ENCODE data around the gene TTC21A. TPM values are rescaled to one million over a fixed set of nuclear protein-coding genes. Genes with fewer than 3 reads are reported as not detected.
A peak's percentile ranks its signal among the peaks of the same experiment; 100 is the strongest.

Gene TTC21A
- total RNA-seq, 2 experiments from 2014 or later: 0.69 to 0.79 TPM

DNA sequence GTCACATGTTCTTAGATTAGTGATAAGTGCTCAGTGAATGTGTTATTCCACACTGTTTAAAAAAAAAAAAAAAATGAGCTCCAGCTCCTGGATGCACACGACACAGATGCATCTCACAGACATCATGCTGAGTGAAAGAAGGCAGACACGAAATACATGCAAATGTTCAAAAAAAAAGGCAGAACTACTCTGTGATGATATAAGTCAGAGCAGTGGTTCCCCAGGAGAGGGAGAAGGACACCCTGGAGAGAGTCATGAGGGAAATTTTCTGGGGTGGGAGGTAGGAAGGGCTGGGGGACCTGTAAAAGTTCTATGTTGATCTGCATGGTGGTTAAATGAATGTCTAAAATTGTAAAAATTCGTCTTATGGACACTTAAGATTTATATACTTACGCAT is 41.6 kb downstream of the TTC21A start:
- peak overlapping the region; percentile 99 for H3K27ac Mint-ChIP-seq
- POLR2A ChIA-PET: interaction anchor here (1.0 to 2.5 kb wide), 5 partner anchors 10 to 258 kb away, joined by 3 to 8 read pairs (median 6); partner anchors contain the start of genes GORASP1, RPSA, TTC21A and XIRP1
- peaks cover 64% of the 10 kb centered on the region for H3K4me1 Mint-ChIP-seq (ENCODE audit: low read depth)
- no peak for DNase-seq
- no peaks in the 10 kb centered on the region for H3K9me3 Mint-ChIP-seq
- ATAC-seq: no peak
- H3K4me3 Mint-ChIP-seq: peak overlapping the region; percentile 100
- CTCF ChIA-PET: interaction anchor here (0.5 to 2.0 kb wide), 4 partner anchors 17 to 82 kb away, joined by 3 to 5 read pairs (median 3); no protein-coding TSS in a partner anchor
- peaks cover 85% of the 10 kb centered on the region for H3K36me3 Mint-ChIP-seq (ENCODE audit: low read depth)
- intact Hi-C loops (cut with micrococcal nuclease): loop anchor here (5.0 kb wide), 2 partner anchors 33 to 42 kb away; partner anchors contain the start of genes GORASP1 and TTC21A
- H3K27me3 Mint-ChIP-seq: no peaks in the 10 kb centered on the region
- TF ChIP-seq, protein P1, sequence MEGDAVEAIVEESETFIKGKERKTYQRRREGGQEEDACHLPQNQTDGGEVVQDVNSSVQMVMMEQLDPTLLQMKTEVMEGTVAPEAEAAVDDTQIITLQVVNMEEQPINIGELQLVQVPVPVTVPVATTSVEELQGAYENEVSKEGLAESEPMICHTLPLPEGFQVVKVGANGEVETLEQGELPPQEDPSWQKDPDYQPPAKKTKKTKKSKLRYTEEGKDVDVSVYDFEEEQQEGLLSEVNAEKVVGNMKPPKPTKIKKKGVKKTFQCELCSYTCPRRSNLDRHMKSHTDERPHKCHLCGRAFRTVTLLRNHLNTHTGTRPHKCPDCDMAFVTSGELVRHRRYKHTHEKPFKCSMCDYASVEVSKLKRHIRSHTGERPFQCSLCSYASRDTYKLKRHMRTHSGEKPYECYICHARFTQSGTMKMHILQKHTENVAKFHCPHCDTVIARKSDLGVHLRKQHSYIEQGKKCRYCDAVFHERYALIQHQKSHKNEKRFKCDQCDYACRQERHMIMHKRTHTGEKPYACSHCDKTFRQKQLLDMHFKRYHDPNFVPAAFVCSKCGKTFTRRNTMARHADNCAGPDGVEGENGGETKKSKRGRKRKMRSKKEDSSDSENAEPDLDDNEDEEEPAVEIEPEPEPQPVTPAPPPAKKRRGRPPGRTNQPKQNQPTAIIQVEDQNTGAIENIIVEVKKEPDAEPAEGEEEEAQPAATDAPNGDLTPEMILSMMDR (IDR thresholded peaks at IDR 0.05): no peak

DNA sequence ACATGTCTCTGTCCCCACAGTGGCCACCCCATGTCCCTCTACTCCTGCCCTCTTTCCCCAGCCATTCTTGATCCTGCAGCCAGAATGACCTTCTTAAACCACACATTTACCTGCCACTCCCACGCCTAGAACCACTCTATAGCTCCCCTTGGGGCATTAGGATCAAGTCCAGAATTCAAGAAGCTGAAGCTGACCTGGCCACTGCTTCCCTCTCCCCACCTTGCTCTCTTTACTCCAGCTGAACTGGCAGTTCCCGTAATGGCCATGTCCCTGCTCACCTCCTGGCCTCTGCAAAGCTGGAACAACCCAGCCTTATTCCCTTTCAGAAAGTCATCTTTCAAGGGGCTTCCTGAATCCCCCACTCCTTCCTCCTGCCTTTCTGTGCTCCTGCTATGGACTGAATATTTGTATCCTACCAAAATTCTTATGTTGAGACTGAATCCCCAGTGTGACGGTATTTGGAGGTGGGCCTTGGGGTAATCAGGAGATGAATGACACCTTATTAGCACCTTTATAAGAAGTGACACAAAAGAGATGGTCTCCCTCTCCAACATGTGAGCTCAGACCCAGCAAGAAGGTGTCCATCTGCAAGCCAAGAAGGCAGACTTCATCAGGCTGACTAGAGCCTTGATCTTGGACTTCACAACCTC is 42.1 kb downstream of the TTC21A start:
- intact Hi-C loops (cut with micrococcal nuclease): loop anchor here (5.0 kb wide), 2 partner anchors 33 to 42 kb away; partner anchors contain the start of genes GORASP1 and TTC21A
- H3K36me3 Mint-ChIP-seq (ENCODE audit: low read depth): peaks cover 79% of the 10 kb centered on the region

GRCh38 chr3:39150148-39150802 is 42.8 kb downstream of the TTC21A start:
- intact Hi-C loops (cut with micrococcal nuclease): no loop called here
- Mint-ChIP-seq H3K27me3 (no peaks in the 10 kb centered on the region), H3K4me3 (peak overlapping the region; percentile 100), H3K36me3 (ENCODE audit: low read depth) (peaks cover 73% of the 10 kb centered on the region), H3K27ac (peak overlapping the region; percentile 99), H3K4me1 (ENCODE audit: low read depth) (peaks cover 71% of the 10 kb centered on the region), H3K9me3 (no peaks in the 10 kb centered on the region)
- POLR2A ChIA-PET: interaction anchor here (0.8 to 2.0 kb wide), 4 partner anchors 8 to 257 kb away, joined by 3 to 6 read pairs (median 5); partner anchors contain the start of genes GORASP1, RPSA and TTC21A
- TF ChIP-seq, protein P1 (IDR thresholded peaks at IDR 0.05): no peak
- DNase-seq: no peak
- CTCF ChIA-PET: interaction anchor here (1.5 to 2.0 kb wide), 3 partner anchors 28 to 44 kb away, joined by 5 to 6 read pairs (median 5); no protein-coding TSS in a partner anchor
- no peak for ATAC-seq

More for the DNA sequence above, 42.1 kb downstream of the TTC21A start:
- TF ChIP-seq, protein P1 (IDR thresholded peaks at IDR 0.05): no peak
- no peaks in the 10 kb centered on the region for H3K9me3 Mint-ChIP-seq
- DNase-seq (no peak), ATAC-seq (no peak)
- POLR2A ChIA-PET: interaction anchor here (0.8 to 2.5 kb wide), 5 partner anchors 9 to 257 kb away, joined by 3 to 8 read pairs (median 5); partner anchors contain the start of genes GORASP1, RPSA, TTC21A and XIRP1
- peaks cover 66% of the 10 kb centered on the region for H3K4me1 Mint-ChIP-seq (ENCODE audit: low read depth)
- H3K27me3 Mint-ChIP-seq: no peaks in the 10 kb centered on the region
- peak overlapping the region; percentile 99 for H3K27ac Mint-ChIP-seq
- H3K4me3 Mint-ChIP-seq: peak overlapping the region; percentile 100
- CTCF ChIA-PET: interaction anchor here (0.8 to 2.0 kb wide), 5 partner anchors 29 to 82 kb away, joined by 3 to 6 read pairs (median 5); no protein-coding TSS in a partner anchor

GRCh38 chr3:39150803-39151631 is 43.5 kb downstream of the TTC21A start:
- intact Hi-C loops (cut with micrococcal nuclease): no loop called here
- H3K27ac Mint-ChIP-seq: peak overlapping the region; percentile 99
- POLR2A ChIA-PET: interaction anchor here (0.6 to 2.0 kb wide), 4 partner anchors 40 to 99 kb away, joined by 3 to 5 read pairs (median 4); partner anchors contain the start of genes GORASP1 and TTC21A
- DNase-seq (peak; percentile 79), ATAC-seq (no peak)
- no peaks in the 10 kb centered on the region for H3K9me3 Mint-ChIP-seq
- CTCF ChIA-PET: interaction anchor here (1.5 kb wide), 2 partner anchors 39 to 45 kb away, joined by 5 to 6 read pairs; no protein-coding TSS in a partner anchor
- no peaks in the 10 kb centered on the region for H3K27me3 Mint-ChIP-seq
- H3K4me3 Mint-ChIP-seq: peak overlapping the region; percentile 100
- TF ChIP-seq, protein P1 (IDR thresholded peaks at IDR 0.05): no peak
- peaks cover 67% of the 10 kb centered on the region for H3K36me3 Mint-ChIP-seq (ENCODE audit: low read depth)
- peaks cover 74% of the 10 kb centered on the region for H3K4me1 Mint-ChIP-seq (ENCODE audit: low read depth)

Measured in activated CD8-positive, alpha-beta T cell treated with anti-CD3 and anti-CD28 coated beads for 36 hours (primary cell).